NB4 (cell line): ENCODE measurements around the gene MYO10.

Source experiments
- DNase-seq: peaks from one replicate; pipeline ENCODE4 v3.0.0; 2010; ENCODE audit warnings: low read depth
- H3K4me3 ChIP-seq: one replicate; pipeline ENCODE4 v1.5.1; 2011; ENCODE audit warnings: mild to moderate bottlenecking, low read depth, low read length, moderate library complexity
- CTCF ChIP-seq: IDR thresholded peaks from one replicate; pipeline ENCODE4 v1.5.1; 2012; ENCODE audit warnings: low read depth, low read length
- MAX ChIP-seq: IDR thresholded peaks from 2 replicates; pipeline ENCODE4 v1.6.1; 2011; ENCODE audit warnings: low read depth, low read length
- MYC ChIP-seq: IDR thresholded peaks from 2 replicates; pipeline ENCODE4 v1.6.1; 2011; ENCODE audit warnings: low read depth, low read length
- POLR2A ChIP-seq: IDR thresholded peaks from 2 replicates; pipeline ENCODE4 v1.6.1; 2011; ENCODE audit warnings: mild to moderate bottlenecking; ENCODE audit not compliant: insufficient read length; ENCODE audit errors: extremely low read depth

MYO10 gene

GRCh38 chr5:16888694-16889124 lies 47.4 kb downstream of the MYO10 start:
- no peak for DNase-seq
- H3K4me3 ChIP-seq, result no peak overlapping the region
- TF ChIP-seq CTCF (no peak), MAX (no peak), POLR2A (no peak), MYC (no peak)

- DNase-seq, result no peak
- no peak overlapping the region for H3K4me3 ChIP-seq
- TF ChIP-seq MYC, result no peak
- no peak for TF ChIP-seq CTCF
- TF ChIP-seq POLR2A, result no peak
- no peak for TF ChIP-seq MAX
Observed at GRCh38 chr5:16886793-16887345, 49.2 kb downstream of the MYO10 start.

- TF ChIP-seq MYC, result no peak
- no peak for TF ChIP-seq POLR2A
- TF ChIP-seq MAX, result no peak
- TF ChIP-seq CTCF, result no peak
Observed at GRCh38 chr5:16886366-16886736, 49.7 kb downstream of the MYO10 start.

GRCh38 chr5:16885635-16886365 lies 50.3 kb downstream of the MYO10 start:
- TF ChIP-seq MYC, result no peak
- no peak for DNase-seq
- no peak overlapping the region for H3K4me3 ChIP-seq

More at GRCh38 chr5:16886366-16886736, 49.7 kb downstream of the MYO10 start:
- H3K4me3 ChIP-seq, result no peak overlapping the region
- no peak for DNase-seq

- H3K4me3 ChIP-seq, result no peak overlapping the region
- no peak for DNase-seq
- TF ChIP-seq CTCF, result no peak
- TF ChIP-seq POLR2A, result no peak
- TF ChIP-seq MAX, result no peak
- no peak for TF ChIP-seq MYC
Observed at GRCh38 chr5:16884595-16884994, 51.5 kb downstream of the MYO10 start.

GRCh38 chr5:16883806-16884205 lies 52.3 kb downstream of the MYO10 start:
- no peak for TF ChIP-seq MYC
- no peak for TF ChIP-seq MAX
- no peak for TF ChIP-seq CTCF
- TF ChIP-seq POLR2A, result no peak
- no peak for DNase-seq
- no peak overlapping the region for H3K4me3 ChIP-seq
